GM12864 (cell line): ENCODE results near the gene SEC24B.

Experiments used
- DNase-seq: peaks from one replicate; pipeline ENCODE4 v3.0.0-alpha.2; 2011; ENCODE audit warnings: low read depth
- H3K4me3 ChIP-seq: 2 replicates; pipeline ENCODE4 v1.5.1; 2011; ENCODE audit warnings: mild to moderate bottlenecking, low read depth, low read length, control low read depth
- CTCF ChIP-seq: IDR thresholded peaks from 2 replicates; pipeline ENCODE4 v1.5.1; 2011; ENCODE audit warnings: low read depth, mild to moderate bottlenecking, moderate library complexity, low read length, control low read depth, inconsistent platforms; ENCODE audit errors: missing control alignments

The SEC24B gene

GRCh38 chr4:109432203-109432602 is 1.4 kb upstream of the SEC24B start:
- no peak overlapping the region for H3K4me3 ChIP-seq
- TF ChIP-seq CTCF = no peak
- DNase-seq = no peak

GRCh38 chr4:109432696-109433095 is 919 bp upstream of the SEC24B start:
- no peak for DNase-seq
- H3K4me3 ChIP-seq = peak overlapping the region; percentile 97
- no peak for TF ChIP-seq CTCF

GRCh38 chr4:109434007-109434971 is 674 bp downstream of the SEC24B start:
- no peak for TF ChIP-seq CTCF
- H3K4me3 ChIP-seq = peak overlapping the region; percentile 97
- no peak for DNase-seq

- TF ChIP-seq CTCF = no peak
- DNase-seq = no peak
- peak overlapping the region; percentile 14; the same call in 1 of the 2 replicates for H3K4me3 ChIP-seq
Observed at GRCh38 chr4:109435635-109436034, 2.0 kb downstream of the SEC24B start.

GRCh38 chr4:109436504-109436903 is 2.9 kb downstream of the SEC24B start:
- no peak for TF ChIP-seq CTCF
- DNase-seq = no peak
- no peak overlapping the region for H3K4me3 ChIP-seq

GRCh38 chr4:109440948-109441347 is 7.3 kb downstream of the SEC24B start:
- no peak for TF ChIP-seq CTCF
- DNase-seq = no peak
- H3K4me3 ChIP-seq = no peak overlapping the region

GRCh38 chr4:109441862-109442458 is 8.3 kb downstream of the SEC24B start:
- no peak for TF ChIP-seq CTCF
- H3K4me3 ChIP-seq = no peak overlapping the region
- no peak for DNase-seq
